SK-N-SH treated with all-trans-retinoic acid at 6 μM for 48 hours (cell line): Measurements from ENCODE around the gene USH2A.

Experiments used
- ESRRG ChIP-seq: fragments of 250-450 bp; sonication (Bioruptor Pico); IDR thresholded peaks from 2 replicates; pipeline ENCODE4 v1.6.1; 2021; ENCODE audit warnings: mild to moderate bottlenecking
- ISL1 ChIP-seq: fragments of 250-450 bp; sonication (Bioruptor Pico); IDR thresholded peaks from 2 replicates; pipeline ENCODE4 v2.1.2; 2022; ENCODE audit warnings: mild to moderate bottlenecking, moderate library complexity
- PATZ1 ChIP-seq: fragments of 250-450 bp; sonication (Bioruptor Pico); IDR thresholded peaks from 2 replicates; pipeline ENCODE4 v1.8.0; 2020; ENCODE audit warnings: mild to moderate bottlenecking, moderate library complexity, borderline replicate concordance
- POU6F1 ChIP-seq: fragments of 250-450 bp; sonication (Bioruptor Pico); IDR thresholded peaks from 2 replicates; pipeline ENCODE4 v1.8.0; 2021; ENCODE audit warnings: low read depth, mild to moderate bottlenecking, moderate library complexity, borderline replicate concordance
- RARB ChIP-seq: fragments of 250-450 bp; sonication (Bioruptor Pico); IDR thresholded peaks from 2 replicates; pipeline ENCODE4 v1.8.0; 2021; ENCODE audit warnings: mild to moderate bottlenecking, moderate library complexity
- TCF4 ChIP-seq: fragments of 250-450 bp; sonication (Bioruptor Pico); IDR thresholded peaks from 2 replicates; pipeline ENCODE4 v1.8.0; 2021; ENCODE audit warnings: mild to moderate bottlenecking, moderate library complexity, borderline replicate concordance
- TSHZ2 ChIP-seq: fragments of 250-450 bp; sonication (Bioruptor Pico); IDR thresholded peaks from 2 replicates; pipeline ENCODE4 v1.5.0; 2020; ENCODE audit warnings: mild to moderate bottlenecking, moderate library complexity
- ZFP30 ChIP-seq: fragments of 450-650 bp; formaldehyde crosslinking; IDR thresholded peaks from 2 replicates; pipeline ENCODE4 v1.5.0; 2022; ENCODE audit warnings: mild to moderate bottlenecking, moderate library complexity

GRCh38 chr1:216433175-216433574 lies 9.9 kb upstream of the USH2A start:
- TF ChIP-seq ZFP30 (no peak), TCF4 (CRISPR knock-in tag) (no peak), PATZ1 (CRISPR knock-in tag) (no peak), ESRRG (CRISPR knock-in tag) (no peak), RARB (CRISPR knock-in tag) (no peak), ISL1 (CRISPR knock-in tag) (no peak), TSHZ2 (CRISPR knock-in tag) (no peak), POU6F1 (CRISPR knock-in tag) (no peak)
